AML-193 (cell line): ENCODE data around the gene TMEM120B.
"Not testable (repeated sequence)": the region's sequence is repeated elsewhere in the genome, so short reads cannot be mapped to it uniquely, and the experiment has no call there.

Source experiments
- DNase-seq, 2 experiments: peaks; one replicate each; lab custom pipeline; 2025; lab: John Stamatoyannopoulos, UW

TMEM120B gene

GRCh38 chr12:121776190-121777098 is 63.9 kb downstream of the TMEM120B start:
- peak; percentile 19 to 54 for DNase-seq

GRCh38 chr12:121778567-121779421 is 66.2 kb downstream of the TMEM120B start:
- no peak for DNase-seq

- DNase-seq, result no peak
These were observed 66.9 kb downstream of the TMEM120B start for GRCh38 chr12:121779422-121779895.

GRCh38 chr12:121780429-121780828 is 67.9 kb downstream of the TMEM120B start:
- DNase-seq, result no peak

GRCh38 chr12:121781484-121781997 is 69.0 kb downstream of the TMEM120B start:
- DNase-seq, result no peak

- no peak for DNase-seq
These were observed 69.7 kb downstream of the TMEM120B start for GRCh38 chr12:121781998-121782979.

- DNase-seq, result no peak
These were observed 71.2 kb downstream of the TMEM120B start for GRCh38 chr12:121783766-121784165.

GRCh38 chr12:121784460-121784859 is 71.9 kb downstream of the TMEM120B start:
- DNase-seq, result no peak

GRCh38 chr12:121786440-121786825 is 73.9 kb downstream of the TMEM120B start:
- DNase-seq, result no peak

GRCh38 chr12:121787063-121788025 is 74.8 kb downstream of the TMEM120B start:
- DNase-seq, result no peak

- no peak for DNase-seq
These were observed 75.7 kb downstream of the TMEM120B start for GRCh38 chr12:121788176-121788818.

- DNase-seq, result peak; percentile 29 to 45
These were observed 76.8 kb downstream of the TMEM120B start for GRCh38 chr12:121789233-121789781.

GRCh38 chr12:121789800-121790728 is 77.5 kb downstream of the TMEM120B start:
- DNase-seq, result peak; percentile 92 to 93

- not testable (repeated sequence) for DNase-seq
These were observed 78.2 kb downstream of the TMEM120B start for GRCh38 chr12:121790785-121791184.

- no peak for DNase-seq
These were observed 79.4 kb downstream of the TMEM120B start for GRCh38 chr12:121791671-121792551.

GRCh38 chr12:121792607-121793439 is 80.3 kb downstream of the TMEM120B start:
- peak; percentile 24 to 37 for DNase-seq
